HG02588 (cell line): ENCODE results near the gene UBIAD1.
A peak's percentile ranks its signal among the peaks of the same experiment; 100 is the strongest.

Experiments used
- ATAC-seq: cut with Tn5 transposase; IDR thresholded peaks from one replicate; pipeline ENCODE4 v1.9.1; 2021; ENCODE audit warnings: mild to moderate bottlenecking, moderate library complexity; ENCODE audit not compliant: unreplicated experiment

Gene UBIAD1

DNA sequence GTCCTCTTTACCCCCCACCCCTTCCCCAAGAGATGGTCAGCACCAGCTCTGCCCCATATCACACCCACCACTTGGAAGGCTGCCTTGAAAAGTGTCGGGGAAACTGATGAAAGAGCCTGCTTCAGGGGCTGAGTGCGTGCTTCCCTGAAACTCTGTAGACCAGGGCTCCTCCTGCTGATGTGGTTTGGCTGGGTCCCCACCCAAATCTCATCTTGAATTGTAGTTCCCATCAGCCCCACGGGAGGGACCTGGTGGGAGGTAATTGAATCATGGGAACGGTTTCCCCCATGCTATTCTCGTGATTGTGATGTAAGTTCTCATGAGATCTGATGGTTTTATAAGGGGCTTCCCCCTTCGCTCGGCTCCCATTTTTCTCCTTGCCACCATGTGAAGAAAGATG lies 36.4 kb downstream of the UBIAD1 start:
- ATAC-seq, result no peak

- no peak for ATAC-seq
These were observed 39.1 kb downstream of the UBIAD1 start for GRCh38 chr1:11311816-11312755.

DNA sequence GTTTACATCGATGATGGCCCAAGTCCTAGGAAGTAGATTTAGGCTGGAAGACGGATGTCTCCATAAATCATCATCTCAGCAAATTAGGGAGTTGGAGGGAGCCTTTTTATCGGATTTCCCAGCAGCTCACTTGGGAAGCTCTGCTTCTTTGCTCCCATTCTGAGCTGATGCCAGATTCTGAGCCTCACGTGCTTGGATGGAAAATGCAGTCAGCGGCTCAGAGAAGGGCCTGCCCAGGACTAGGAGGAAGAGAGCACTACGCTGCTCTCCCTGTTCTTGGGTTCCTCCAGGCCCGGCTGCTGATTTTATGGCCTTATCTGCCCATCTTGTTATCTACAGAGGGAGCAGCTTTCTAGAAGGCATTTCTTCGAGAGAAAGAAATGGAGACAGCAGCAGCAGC lies 42.0 kb downstream of the UBIAD1 start:
- ATAC-seq, result no peak

DNA sequence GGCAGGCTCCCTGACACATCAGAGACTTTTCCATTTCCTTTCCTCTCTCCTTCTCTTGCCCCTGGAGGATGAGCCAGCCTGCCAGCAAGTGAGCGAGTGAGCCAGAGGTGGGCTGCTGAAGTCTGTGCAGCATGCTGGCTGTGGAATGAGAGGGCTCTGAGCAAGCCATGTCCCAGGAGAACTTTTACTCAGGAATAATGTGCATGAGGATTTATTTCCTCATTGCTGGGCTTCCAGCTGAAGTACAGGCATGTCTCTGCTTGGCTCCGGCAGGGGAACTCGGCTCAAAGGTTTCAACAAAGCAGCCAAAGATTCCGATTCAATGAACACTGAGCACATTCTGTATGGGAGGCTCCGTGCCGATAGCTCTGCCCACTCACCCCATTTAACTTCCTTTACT lies 43.7 kb downstream of the UBIAD1 start:
- no peak for ATAC-seq

- no peak for ATAC-seq
These were observed 46.0 kb downstream of the UBIAD1 start for GRCh38 chr1:11318982-11319381.

GRCh38 chr1:11320153-11320936 lies 47.3 kb downstream of the UBIAD1 start:
- no peak for ATAC-seq

DNA sequence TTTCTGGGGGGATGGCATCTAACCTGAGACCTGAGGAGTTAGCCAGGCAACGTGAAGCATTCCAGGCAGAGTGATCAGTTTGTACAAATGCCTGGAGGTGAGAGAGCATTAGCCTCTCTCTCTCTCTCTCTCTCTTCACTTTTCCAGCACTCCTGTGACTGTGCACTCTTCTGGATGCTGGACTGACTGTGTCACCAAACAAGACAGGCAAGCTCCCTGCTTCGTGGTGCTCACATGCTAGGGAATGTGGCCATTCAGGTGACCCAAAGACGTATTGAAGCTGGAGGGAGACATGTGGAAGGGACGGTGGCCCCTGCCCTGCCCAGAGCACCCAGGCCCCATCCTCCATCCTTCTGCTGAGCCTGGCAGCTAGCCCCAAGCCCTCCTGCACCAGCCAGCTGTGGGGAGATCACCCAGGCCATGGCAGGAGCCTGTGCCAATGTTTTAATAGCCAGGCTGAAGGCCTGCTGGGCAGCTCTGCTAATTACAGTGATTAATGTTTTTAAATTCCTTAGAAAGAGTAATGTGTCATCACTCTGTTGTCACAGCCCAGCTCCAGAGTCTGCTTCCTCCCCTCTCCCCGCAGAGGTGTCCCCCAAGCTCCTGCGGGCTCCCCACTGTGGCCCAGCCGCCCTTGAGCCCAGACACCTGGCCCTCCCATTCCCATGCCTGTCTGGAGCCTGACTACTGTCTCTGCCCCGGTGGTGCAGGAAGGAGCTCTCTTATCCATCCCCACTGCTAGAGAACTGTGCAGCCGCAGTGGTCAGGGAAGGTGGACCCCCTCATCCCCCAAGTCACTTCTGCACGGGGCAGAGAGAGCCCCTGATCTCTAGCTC lies 48.9 kb downstream of the UBIAD1 start:
- no peak for ATAC-seq

DNA sequence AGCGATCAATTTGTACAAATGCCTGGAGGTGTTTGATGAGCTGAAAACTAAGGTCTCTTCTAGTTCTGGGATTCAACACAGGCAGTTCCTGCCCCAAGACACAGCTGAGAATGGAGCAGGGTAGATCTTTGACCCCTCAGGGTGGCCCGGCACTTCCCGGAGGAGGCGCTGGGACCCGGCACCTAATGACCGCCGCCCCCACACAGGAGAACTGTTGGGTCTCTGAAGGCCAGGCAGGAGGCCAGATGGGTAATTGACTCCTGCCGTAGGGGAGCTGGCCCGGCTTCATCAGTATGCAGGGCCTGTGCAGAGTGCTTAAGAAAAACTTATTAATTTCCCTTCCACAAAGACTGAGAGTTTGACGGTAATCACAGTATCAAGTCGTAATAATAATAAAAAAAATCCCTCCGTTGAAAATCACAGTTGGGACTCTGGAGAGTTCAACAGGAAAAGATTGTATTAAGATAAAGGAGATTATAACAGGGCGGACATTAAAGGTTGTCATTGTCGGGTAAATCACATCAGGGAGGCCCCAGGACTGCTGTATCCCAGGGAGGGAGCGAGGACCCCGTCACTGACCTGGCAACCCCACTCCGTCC lies 51.7 kb downstream of the UBIAD1 start:
- no peak for ATAC-seq

DNA sequence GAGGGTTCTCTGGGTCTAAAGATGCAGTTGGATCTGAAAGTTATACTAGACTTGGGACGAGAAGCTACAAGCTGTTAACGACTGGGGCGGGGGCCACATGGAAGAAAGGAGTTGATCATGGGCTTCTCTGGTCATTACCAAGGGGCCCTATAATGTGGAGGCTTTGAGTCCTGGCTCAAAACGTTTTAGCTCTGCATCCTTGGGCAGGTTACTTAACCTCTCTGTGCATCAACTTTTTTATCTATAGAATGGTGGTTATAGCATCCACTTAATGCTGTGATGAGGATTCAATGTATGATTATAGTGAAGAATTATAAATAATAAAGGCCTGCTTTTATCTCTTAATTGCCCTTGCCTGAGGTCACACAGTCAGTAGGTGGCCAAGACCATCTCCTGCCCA lies 53.1 kb downstream of the UBIAD1 start:
- ATAC-seq, result no peak

GRCh38 chr1:11328444-11328843 lies 55.4 kb downstream of the UBIAD1 start:
- ATAC-seq, result no peak

DNA sequence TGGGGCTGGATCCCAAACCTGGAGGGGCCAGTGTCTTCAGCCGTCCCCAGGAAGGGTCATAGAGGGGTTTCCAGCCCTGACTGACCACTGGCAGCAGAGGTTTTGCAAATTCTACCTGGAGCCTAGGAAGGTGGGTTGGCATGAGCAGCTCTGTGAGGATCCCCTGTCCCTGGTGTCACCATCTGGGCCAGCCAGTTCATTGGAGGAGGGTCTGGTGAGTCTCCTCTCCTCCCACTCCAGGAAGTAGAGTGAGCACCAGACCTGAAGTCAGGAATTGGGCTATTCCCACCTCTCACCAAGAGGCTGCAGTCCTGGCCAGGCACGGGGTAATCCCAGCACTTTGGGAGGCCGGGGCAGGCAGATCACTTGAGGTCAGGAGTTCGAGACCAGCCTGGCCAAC lies 57.4 kb downstream of the UBIAD1 start:
- ATAC-seq, result no peak

- no peak for ATAC-seq
These were observed 58.3 kb downstream of the UBIAD1 start for GRCh38 chr1:11331036-11331944.

DNA sequence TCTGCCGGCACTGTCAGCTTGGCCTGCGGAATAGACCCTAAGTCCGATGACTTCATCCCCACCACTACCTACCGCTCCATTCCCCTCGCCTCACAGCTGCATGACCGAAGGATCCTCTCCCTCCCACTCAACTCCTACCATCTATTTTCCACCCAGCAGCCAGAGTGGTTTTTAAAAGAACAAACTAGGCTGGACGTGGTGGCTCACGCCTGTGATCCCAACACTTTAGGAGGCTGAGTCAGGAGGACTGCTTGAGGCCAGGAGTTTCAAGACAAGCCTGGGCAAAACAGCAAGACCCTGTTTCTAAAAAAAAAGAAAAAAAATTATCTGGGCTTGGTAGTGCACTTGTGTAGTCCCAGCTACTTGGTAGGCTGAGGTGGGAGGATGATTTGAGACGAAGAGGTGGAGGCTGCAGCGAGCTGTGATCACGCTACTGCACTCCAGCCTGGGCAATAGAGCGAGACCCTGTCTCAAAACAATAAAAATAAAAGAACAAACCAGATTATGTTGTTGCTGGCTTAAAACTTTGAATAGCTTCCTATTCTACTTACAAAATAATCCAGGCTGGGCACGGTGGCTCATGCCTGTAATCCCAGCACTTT lies 59.0 kb downstream of the UBIAD1 start:
- no peak for ATAC-seq

- no peak for ATAC-seq
These were observed 60.6 kb downstream of the UBIAD1 start for GRCh38 chr1:11333631-11334030.

- no peak for ATAC-seq
These were observed 61.3 kb downstream of the UBIAD1 start for GRCh38 chr1:11334261-11334804.

DNA sequence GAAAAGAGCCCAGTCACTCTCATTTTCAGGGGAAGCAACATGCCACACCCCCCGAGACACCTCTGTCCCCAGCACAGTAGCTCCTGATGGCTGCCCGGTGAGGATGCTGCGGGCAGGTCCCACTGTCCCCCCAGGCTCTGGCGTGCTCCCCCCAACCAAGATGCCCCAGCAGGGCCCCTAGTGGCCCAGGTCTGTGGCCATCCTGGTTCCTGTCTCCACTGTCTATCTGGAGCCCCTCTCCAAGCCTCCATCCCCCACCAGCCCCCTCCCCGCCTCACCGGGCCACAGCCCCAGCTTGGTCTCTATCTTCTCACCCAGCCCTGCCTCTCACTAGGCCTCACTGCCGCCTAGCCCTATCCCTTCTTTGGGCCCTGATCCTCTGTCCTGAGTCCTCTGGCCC lies 61.8 kb downstream of the UBIAD1 start:
- ATAC-seq, result no peak

DNA sequence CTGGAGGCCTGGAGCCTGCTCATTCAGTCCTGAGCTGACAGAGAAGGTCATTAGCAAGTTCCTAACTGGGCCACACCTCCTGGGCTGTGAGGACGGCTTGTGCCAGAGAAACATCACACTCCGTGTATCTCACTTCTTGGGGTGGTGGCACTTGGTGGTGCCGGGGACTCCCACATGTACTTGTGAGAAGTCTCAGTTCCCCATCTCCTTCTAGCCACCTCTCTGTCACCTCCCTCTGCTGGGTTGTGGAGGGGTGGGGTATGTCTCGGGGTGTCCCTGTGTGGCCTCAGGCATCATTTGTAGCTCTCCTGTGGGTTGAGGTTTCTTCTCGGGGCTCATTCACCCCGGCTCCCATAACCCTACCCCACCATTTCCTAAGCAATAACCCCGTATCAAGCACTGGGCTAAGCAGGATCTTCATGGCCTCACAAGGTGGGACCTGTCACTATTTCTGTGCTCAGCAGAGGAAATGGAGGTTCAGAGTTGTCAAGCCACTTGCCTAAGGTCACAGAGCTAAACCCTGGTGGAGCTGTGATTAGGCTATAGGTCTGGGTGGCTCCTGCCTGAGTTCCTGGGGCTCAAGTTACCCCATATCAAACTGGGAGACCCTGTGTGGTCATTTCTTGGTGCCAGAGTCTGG lies 62.5 kb downstream of the UBIAD1 start:
- peak; percentile 80 for ATAC-seq

DNA sequence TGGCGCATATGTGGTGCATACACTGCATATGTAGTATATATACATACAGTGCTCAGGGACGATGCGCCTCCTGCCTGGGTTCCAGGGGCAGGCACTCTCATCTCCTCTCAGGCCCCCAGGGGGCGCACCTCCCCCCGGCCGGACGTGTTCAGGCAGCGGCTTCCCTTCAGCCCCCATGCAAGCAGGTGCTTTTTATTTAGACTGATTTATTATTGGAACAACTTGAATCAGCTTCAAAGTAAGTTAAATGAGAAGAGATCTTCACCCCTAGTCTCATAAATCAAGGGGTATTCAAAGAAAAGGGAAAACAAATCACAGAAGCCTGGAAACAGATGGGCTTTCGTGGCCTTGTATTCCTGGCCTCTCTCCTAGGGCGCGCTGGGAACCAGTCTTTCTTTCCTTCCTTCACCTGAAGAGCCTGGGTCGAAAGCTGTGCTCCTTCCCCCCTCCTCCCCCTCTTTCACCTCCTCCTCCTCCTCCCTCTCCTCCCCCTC lies 64.6 kb downstream of the UBIAD1 start:
- ATAC-seq, result no peak
